ENCODE data around the gene ABCG1.

The ABCG1 gene

DNA sequence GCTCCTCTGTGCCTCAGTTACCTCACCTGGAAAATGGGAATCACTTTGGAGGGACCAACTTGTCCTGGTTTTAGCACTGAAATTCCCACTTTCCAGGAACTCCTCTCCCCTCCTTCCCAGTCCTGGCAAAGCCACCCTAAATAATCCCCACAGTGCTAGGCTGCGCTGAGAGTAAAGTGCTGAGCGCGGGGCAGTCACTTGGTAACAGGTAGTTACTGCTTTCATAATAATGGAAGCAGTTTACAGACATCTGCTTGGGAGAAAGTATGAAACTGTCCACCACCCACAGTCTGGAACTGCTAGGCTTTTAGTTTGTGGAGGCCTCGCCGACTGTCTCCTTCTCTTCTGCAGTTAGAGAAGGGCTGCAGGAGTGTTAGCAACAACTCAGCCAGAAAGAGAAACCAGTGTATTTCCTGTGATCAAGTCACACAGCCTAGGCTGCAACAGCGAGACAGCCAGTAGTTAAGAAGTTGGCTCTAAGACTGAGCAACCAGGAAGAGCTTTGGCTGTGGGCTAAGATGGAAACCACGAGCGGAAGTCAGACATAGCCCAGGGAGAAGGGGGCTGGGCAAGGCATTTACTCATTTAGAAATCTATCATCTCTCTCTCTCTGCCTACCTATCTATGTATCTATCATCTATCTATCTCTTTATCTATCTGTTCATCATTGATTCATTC is 30.8 kb upstream of the ABCG1 start:
- H3K4me1 ChIP-seq (ENCODE audit: insufficient read depth, low read length), result no peaks in the 10 kb centered on the region
- no peaks in the 10 kb centered on the region for H3K36me3 ChIP-seq (ENCODE audit: insufficient read depth, low read length)
- no peak overlapping the region for H3K9ac ChIP-seq (ENCODE audit: low read depth, low read length)
- no peaks in the 10 kb centered on the region; the same call in 1 of the 2 replicates for H3K9me3 ChIP-seq (ENCODE audit: control insufficient read depth, insufficient read depth, low read length)

DNA sequence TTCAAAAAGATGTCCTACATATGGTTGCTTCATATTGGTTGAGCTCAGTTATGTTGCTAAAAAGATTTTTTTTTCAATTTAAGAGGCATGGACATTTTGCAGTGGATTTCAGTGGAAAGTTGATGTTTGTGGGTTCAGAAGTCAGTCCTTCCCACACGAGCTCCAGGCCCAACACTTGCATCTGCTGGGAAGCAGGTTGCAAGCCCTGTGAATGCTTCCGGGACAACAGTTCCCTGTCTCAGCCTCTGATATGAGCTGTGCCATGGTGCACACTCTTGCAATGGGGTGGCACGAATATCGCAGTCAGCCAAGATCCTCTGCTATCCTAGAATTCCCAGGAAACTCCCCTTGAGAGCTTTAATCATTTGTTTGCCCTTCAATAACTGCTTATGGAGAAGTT is 30.3 kb upstream of the ABCG1 start:
- Histone ChIP-seq H3K36me3 (ENCODE audit: insufficient read depth, low read length) (no peaks in the 10 kb centered on the region), H3K4me1 (ENCODE audit: insufficient read depth, low read length) (no peaks in the 10 kb centered on the region), H3K9ac (ENCODE audit: low read depth, low read length) (no peak overlapping the region), H3K9me3 (ENCODE audit: control insufficient read depth, insufficient read depth, low read length) (no peaks in the 10 kb centered on the region; the same call in 1 of the 2 replicates)

DNA sequence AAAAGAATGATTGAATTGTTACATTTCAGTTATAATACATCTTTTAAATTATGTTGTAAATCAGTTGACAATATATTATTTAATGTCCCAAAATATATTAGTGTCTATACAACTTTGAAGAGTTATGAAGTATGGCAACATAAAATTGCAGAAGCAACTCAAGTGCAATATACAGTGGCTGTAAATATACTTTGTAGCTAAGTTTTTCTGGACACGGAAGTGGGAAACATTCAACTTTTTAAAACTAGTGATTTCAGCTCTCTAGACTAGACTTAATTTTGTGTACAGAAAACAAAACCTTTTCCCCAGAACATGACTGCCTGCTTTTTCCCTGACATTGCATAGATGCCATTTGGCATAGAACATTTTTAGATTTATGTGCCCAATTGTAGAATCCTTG is 29.5 kb upstream of the ABCG1 start:
- Histone ChIP-seq H3K9me3 (ENCODE audit: control insufficient read depth, insufficient read depth, low read length) (no peaks in the 10 kb centered on the region; the same call in 1 of the 2 replicates), H3K9ac (ENCODE audit: low read depth, low read length) (no peak overlapping the region), H3K36me3 (ENCODE audit: insufficient read depth, low read length) (no peaks in the 10 kb centered on the region), H3K4me1 (ENCODE audit: insufficient read depth, low read length) (no peaks in the 10 kb centered on the region)

DNA sequence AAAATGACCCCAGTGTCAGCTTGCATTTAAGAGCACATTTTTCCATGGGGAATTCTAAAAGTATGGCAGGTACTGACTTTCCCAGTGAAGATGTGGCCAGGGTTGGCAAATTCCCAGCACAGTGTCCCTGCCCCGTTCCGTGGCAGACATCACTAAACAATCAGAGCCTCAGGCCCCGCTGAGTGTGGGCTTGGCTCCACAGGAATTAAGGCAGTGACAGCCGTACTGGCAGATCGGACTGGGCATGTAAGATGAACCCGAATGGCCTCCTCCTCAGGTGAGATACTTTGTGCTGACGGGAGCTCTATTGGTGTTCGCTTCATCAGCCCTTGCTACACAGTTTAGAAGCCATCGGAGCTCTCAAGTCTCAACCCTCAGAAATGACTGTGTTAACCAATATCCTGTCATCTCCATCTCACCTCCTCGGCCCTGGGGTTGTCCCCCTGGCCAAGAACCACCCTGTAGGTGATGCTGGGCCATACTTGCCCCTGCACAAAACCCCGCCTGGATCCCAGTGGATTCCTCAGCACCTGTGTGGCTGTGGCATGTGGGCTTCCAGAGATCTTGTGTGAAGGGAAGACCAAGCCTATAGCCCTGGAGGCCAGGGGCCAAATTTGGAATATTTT is 29.0 kb upstream of the ABCG1 start:
- Histone ChIP-seq H3K4me1 (ENCODE audit: insufficient read depth, low read length) (no peaks in the 10 kb centered on the region), H3K36me3 (ENCODE audit: insufficient read depth, low read length) (no peaks in the 10 kb centered on the region), H3K9me3 (ENCODE audit: control insufficient read depth, insufficient read depth, low read length) (no peaks in the 10 kb centered on the region; the same call in 1 of the 2 replicates)

DNA sequence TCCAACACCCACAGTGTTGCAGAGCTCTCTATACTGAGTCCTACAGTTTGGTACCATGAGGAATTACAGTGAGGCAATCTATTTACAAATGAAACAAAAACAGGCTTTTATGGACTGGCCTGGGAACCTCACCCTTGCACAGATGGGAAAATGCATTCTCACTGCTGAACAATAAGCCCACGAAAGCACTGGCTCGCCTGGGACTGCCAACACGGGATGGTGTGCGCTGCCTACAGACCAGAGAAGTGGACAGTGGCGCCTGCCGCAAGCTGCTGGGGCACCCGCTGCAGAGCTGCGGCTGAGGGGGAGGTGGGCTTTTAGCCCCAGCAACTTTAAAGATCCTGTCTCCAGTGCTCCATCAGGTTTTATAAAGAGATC is 28.5 kb upstream of the ABCG1 start:
- Histone ChIP-seq H3K36me3 (ENCODE audit: insufficient read depth, low read length) (no peaks in the 10 kb centered on the region), H3K9ac (ENCODE audit: low read depth, low read length) (no peak overlapping the region), H3K9me3 (ENCODE audit: control insufficient read depth, insufficient read depth, low read length) (no peaks in the 10 kb centered on the region; the same call in 1 of the 2 replicates), H3K4me1 (ENCODE audit: insufficient read depth, low read length) (no peaks in the 10 kb centered on the region)

More for the DNA sequence above, 29.0 kb upstream of the ABCG1 start:
- no peak overlapping the region for H3K9ac ChIP-seq (ENCODE audit: low read depth, low read length)

DNA sequence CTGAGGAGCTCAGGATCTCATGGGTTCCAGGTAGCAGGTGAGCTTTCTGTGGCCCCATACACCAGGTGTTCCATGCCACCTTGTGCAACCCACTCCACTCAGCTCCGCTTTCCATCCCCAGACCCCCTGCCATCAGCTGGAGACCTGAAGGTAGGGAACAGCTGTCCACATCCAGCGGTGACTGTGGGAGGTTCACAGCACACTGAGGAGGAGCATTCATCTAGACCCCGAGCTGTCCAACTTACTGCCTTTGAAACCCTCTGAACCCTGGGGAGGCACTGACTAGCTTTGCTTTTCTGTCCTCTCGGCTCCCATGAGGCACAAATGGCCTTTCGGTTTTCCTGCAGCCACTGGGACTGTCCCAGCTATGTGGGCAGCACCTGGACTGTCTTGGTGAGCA is 27.9 kb upstream of the ABCG1 start:
- no peaks in the 10 kb centered on the region for H3K36me3 ChIP-seq (ENCODE audit: insufficient read depth, low read length)
- no peak overlapping the region for H3K9ac ChIP-seq (ENCODE audit: low read depth, low read length)
- H3K9me3 ChIP-seq (ENCODE audit: control insufficient read depth, insufficient read depth, low read length), result no peaks in the 10 kb centered on the region; the same call in 1 of the 2 replicates
- no peaks in the 10 kb centered on the region for H3K4me1 ChIP-seq (ENCODE audit: insufficient read depth, low read length)

DNA sequence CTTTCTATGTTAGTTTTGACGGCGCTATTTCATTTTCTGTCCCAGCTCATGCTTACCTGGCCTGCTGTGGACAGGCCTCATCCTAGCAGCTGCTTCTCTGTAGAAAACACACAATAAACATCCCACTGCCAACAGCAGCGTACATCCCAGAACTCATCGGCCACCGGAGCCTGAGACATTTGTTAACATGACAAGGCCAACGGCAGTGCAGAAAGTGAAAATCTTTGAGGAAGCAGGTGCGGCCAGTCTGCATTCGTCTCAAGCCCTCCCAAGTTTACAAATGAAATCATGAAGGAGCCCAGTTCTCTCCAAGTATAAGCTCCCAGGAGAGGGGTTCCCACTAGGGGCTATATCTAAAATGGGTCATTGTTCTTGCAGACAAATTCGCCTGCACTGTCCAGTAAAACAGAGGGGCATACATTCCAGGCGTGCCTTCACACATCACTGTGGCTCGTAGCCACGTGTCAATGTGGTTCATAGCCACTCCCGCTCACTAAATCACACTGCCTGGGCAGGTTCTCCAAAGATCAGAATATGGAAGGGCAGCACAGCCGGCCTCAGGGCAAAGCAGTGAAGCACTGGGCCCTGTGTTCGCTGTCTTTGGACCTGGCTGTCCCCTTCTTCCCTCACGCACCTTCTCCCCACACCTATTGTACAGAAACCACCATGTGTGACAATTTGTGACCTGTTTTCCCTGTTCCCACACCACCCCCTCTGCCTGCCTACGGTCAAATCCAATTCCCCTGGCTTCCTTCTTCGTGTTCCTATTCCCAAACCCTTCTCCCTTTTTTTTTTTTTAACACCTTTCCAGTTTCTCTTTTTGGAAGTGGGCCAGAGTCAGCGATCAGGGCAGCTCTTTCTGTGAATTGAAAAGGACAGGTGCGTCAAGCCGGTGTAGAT is 27.0 kb upstream of the ABCG1 start:
- no peak overlapping the region for H3K9ac ChIP-seq (ENCODE audit: low read depth, low read length)
- no peaks in the 10 kb centered on the region for H3K4me1 ChIP-seq (ENCODE audit: insufficient read depth, low read length)
- H3K9me3 ChIP-seq (ENCODE audit: control insufficient read depth, insufficient read depth, low read length), result no peaks in the 10 kb centered on the region
- no peaks in the 10 kb centered on the region for H3K36me3 ChIP-seq (ENCODE audit: insufficient read depth, low read length)

DNA sequence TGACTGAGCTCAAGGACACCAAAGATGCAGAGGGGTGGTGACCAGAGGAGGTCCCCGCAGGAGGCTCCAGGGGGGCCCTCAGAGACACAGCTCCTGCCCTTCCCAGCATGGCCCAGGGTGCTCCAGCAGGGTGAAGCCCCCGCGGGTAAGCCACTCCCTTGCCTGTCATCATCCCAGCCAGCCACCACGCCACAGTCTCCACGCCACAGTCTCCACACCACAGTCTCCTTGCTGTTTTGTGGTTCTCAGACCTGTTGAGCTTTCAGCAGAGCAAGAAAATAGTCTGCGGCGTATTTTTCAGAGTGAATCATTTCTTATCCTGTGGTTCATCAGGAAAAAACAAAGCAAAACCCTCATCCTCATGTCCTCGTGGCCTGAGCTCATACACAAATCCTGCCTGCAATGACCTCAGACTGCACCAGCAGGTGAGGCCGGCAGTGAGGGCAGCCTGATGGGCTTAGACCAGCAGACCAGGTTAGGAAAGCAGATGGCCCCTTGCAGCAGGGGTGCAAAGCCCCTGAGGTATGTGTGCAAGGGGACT is 25.7 kb upstream of the ABCG1 start:
- Histone ChIP-seq H3K9ac (ENCODE audit: low read depth, low read length) (no peak overlapping the region), H3K36me3 (ENCODE audit: insufficient read depth, low read length) (no peaks in the 10 kb centered on the region), H3K4me1 (ENCODE audit: insufficient read depth, low read length) (no peaks in the 10 kb centered on the region), H3K9me3 (ENCODE audit: control insufficient read depth, insufficient read depth, low read length) (no peaks in the 10 kb centered on the region)

DNA sequence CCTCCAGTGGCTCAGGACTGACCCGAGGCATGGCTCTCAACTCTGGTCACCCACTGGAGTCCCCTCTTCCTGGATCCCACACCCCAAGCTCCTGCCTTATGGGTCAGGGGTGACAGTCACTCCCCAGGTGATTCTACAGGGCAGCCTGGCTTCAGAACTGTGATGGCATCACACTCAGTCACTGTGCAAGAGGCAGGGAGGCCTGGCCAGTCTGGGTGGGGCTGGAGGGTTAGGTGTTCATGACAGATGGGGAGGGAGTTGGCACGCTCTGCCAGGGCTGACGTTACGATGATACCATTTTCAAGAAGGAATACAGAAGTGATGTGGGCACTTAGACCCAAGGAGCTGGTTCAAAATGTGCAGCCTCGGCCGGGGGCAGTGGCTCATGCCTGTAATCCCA is 25.2 kb upstream of the ABCG1 start:
- Histone ChIP-seq H3K4me1 (ENCODE audit: insufficient read depth, low read length) (no peaks in the 10 kb centered on the region), H3K9me3 (ENCODE audit: control insufficient read depth, insufficient read depth, low read length) (no peaks in the 10 kb centered on the region), H3K36me3 (ENCODE audit: insufficient read depth, low read length) (no peaks in the 10 kb centered on the region), H3K9ac (ENCODE audit: low read depth, low read length) (no peak overlapping the region)

DNA sequence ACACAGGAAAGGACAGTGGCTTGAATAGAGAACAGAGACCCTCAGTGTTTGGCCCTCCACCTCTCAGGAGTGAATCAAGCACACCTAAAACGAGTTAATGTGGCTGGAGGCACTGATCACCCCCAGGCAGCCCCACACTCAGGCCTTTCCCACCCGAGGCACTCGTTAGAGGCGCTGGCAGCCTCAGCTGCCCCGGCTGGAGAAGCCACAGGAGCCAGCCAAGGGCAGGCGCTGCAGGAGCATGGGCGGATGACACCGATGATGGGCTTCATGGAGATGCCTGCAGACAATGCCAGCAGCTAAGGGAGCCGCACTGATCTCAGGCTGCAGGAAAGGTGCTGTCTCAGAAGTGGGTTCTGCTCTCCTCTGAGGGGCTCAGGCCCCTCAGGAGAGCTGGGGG is 24.1 kb upstream of the ABCG1 start:
- Histone ChIP-seq H3K9me3 (ENCODE audit: control insufficient read depth, insufficient read depth, low read length) (no peaks in the 10 kb centered on the region), H3K9ac (ENCODE audit: low read depth, low read length) (no peak overlapping the region), H3K4me1 (ENCODE audit: insufficient read depth, low read length) (no peaks in the 10 kb centered on the region)

DNA sequence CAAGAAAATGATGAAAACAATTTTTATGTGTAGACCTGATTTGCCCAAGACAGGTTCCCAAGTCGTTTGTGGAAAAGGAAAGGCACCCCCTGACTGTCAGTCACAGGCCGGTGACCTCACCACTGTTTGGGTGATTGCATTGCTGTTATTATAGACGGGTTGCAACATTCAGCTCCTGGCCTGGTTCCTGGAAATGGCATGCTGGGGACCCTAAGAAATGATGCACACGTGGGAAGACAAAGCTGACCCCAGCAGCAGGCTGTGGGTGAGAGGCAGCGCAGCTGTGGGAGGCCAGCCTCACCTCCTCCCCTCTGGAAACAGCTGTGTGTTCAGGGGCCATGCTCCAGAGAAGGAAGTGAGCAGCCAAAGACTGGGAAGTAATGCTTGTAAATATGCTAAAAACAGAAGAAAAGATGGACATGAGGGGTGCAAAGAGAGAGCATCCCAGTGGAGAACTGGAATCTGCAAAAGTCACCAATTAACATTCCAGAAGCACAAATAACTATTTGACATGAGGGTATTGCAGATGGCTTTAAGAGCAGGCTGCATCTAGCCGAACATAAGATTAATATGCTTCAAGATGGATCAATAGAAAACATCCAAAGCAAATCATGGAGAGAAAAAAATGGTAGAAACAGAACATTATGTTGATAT is 23.4 kb upstream of the ABCG1 start:
- Histone ChIP-seq H3K4me1 (ENCODE audit: insufficient read depth, low read length) (no peaks in the 10 kb centered on the region), H3K9me3 (ENCODE audit: control insufficient read depth, insufficient read depth, low read length) (no peaks in the 10 kb centered on the region), H3K9ac (ENCODE audit: low read depth, low read length) (no peak overlapping the region), H3K36me3 (ENCODE audit: insufficient read depth, low read length) (no peaks in the 10 kb centered on the region)

More for the DNA sequence above, 24.1 kb upstream of the ABCG1 start:
- H3K36me3 ChIP-seq (ENCODE audit: insufficient read depth, low read length), result no peaks in the 10 kb centered on the region

DNA sequence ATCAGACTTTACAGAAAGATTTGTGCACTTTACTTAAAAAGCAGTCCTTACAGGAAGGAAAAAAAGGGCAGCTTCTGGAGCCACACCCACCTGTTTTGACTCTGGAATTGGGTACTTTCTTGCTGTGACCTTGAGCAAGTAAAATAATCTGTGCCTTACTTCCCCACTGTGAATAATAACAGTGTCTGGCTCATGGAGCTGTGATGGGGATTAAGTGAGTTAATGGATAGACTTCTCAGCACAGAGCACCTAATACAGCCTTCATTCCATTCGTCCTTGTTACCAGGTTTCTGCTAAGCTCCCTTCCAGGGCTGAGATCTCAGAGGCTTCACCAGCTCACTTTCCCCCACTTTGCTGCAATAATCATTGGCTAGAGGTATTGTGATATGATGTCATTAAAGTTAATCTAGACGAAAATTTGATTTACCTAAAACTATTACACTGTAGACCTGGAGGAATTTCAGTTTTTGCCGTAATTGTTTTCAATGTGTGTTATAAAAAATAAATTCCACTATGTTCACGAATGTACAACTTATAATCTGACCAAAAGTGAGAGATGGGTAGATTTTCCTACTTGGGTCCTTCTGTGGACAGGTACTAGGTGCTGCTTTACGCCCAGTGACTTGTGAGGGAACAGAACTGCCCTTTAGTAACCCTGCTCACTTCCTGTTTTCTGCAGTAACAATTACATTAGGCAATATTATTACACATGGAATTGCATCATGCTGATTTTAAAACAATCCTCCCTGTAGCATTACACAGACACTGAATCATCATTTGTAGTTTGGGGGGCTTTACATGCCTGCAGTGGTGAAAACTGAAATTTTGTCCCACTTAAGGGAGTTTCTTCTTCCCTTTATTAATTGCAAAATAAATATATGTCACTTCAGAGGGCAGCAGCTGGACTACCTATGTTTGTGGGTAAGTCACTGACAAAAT is 19.7 kb upstream of the ABCG1 start:
- Histone ChIP-seq H3K4me1 (ENCODE audit: insufficient read depth, low read length) (no peaks in the 10 kb centered on the region), H3K36me3 (ENCODE audit: insufficient read depth, low read length) (no peaks in the 10 kb centered on the region; the same call in 1 of the 2 replicates), H3K9me3 (ENCODE audit: control insufficient read depth, insufficient read depth, low read length) (no peaks in the 10 kb centered on the region), H3K9ac (ENCODE audit: low read depth, low read length) (no peak overlapping the region)

DNA sequence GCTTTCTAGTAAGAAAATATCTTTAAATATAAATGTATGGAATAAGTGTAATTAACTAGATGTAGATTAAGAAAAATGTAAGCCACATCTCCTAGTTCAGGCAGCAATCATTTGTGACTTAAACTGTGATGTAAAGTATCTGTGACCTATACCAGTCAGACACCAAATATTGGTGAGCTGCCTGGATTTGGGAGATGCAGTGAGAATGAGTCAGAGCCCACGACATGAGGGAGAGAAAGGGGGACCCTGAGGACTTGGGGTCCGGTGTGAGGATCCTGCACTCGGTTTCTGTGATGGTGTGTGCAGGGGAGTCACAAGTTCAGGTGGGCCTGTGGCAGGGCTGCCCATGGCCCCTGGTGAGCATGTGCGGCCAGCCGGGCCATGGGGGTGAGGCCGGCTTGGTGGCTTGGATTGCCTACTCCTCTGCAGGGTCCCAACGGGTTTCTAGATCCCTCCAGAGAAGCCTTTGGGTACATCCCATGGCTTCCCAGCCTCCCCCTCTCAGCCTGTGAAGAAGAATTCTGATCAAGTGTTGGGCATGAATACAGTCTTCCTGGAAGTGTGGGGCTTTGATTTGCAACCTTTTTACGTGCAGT is 19.0 kb upstream of the ABCG1 start:
- Histone ChIP-seq H3K4me1 (ENCODE audit: insufficient read depth, low read length) (no peaks in the 10 kb centered on the region), H3K9ac (ENCODE audit: low read depth, low read length) (no peak overlapping the region), H3K9me3 (ENCODE audit: control insufficient read depth, insufficient read depth, low read length) (no peaks in the 10 kb centered on the region)

More for the DNA sequence above, 19.0 kb upstream of the ABCG1 start:
- no peaks in the 10 kb centered on the region; the same call in 1 of the 2 replicates for H3K36me3 ChIP-seq (ENCODE audit: insufficient read depth, low read length)

All from ES-I3 (cell line).